Left ventricle myocardium superior (tissue), 1 donor: ENCODE results near the gene RNF224. TPM values are rescaled to one million over a fixed set of nuclear protein-coding genes. Genes with fewer than 3 reads are reported as not detected.

Source experiments
- ATAC-seq: fragments of 200-7000 bp; cut with Tn5 transposase; one replicate; pipeline ENCODE4 v1.9.1; 2020; ENCODE audit warnings: mild to moderate bottlenecking, moderate library complexity
- DNase-seq: peaks from one replicate; pipeline ENCODE4 v3.0.0-alpha.2; 2020
- intact Hi-C: fragments of 100-400 bp; cut with micrococcal nuclease; formaldehyde crosslinking; loops from one replicate; pipeline ENCODE4 v1.11.0; 2022
- total RNA-seq: library from RNA; stranded (reverse); fragmentation: NEBNext Ultra II Directional; extraction: Animal tissue kit (Norgen Biotek cat#: 25700); gene quantifications from one replicate; pipeline ENCODE4 v1.2.1, GENCODE V29; 2021
- donor health status: DM: no; HTN: yes; CAD: no; lungs with severe emphysema.

RNF224 gene
- total RNA-seq, 1 donor from 2014 or later, result not detected

GRCh38 chr9:137211532-137211931 lies 15.8 kb upstream of the RNF224 start:
- DNase-seq, result no peak
- intact Hi-C loops, result no loop called here
- ATAC-seq, result no peak

- intact Hi-C loops, result no loop called here
- no peak for DNase-seq
- ATAC-seq, result no peak
Measured at GRCh38 chr9:137212520-137212919, 14.8 kb upstream of the RNF224 start.

- DNase-seq, result no peak
- intact Hi-C loops, result no loop called here
- no peak for ATAC-seq
Measured at GRCh38 chr9:137213160-137214060, 13.9 kb upstream of the RNF224 start.

- ATAC-seq, result no peak
- no peak for DNase-seq
- intact Hi-C loops, result no loop called here
Measured at GRCh38 chr9:137214620-137215019, 12.7 kb upstream of the RNF224 start.

- intact Hi-C loops, result no loop called here
- ATAC-seq (no peak), DNase-seq (no peak)
Measured at GRCh38 chr9:137215196-137215986, 11.9 kb upstream of the RNF224 start.

GRCh38 chr9:137216188-137216965 lies 10.9 kb upstream of the RNF224 start:
- no peak for ATAC-seq
- DNase-seq, result no peak
- intact Hi-C loops, result no loop called here

- intact Hi-C loops, result no loop called here
- DNase-seq (peak; percentile 81), ATAC-seq (peak; percentile 60)
Measured at GRCh38 chr9:137217276-137218211, 9.8 kb upstream of the RNF224 start.

GRCh38 chr9:137218212-137218753 lies 9.0 kb upstream of the RNF224 start:
- no peak for DNase-seq
- intact Hi-C loops, result no loop called here

GRCh38 chr9:137218754-137219271 lies 8.5 kb upstream of the RNF224 start:
- no peak for DNase-seq
- peak; percentile 17 for ATAC-seq
- intact Hi-C loops, result no loop called here

More at GRCh38 chr9:137218212-137218753, 9.0 kb upstream of the RNF224 start:
- ATAC-seq, result no peak

- intact Hi-C loops, result no loop called here
- ATAC-seq, result no peak
- no peak for DNase-seq
Measured at GRCh38 chr9:137219757-137220316, 7.5 kb upstream of the RNF224 start.

GRCh38 chr9:137220317-137221094 lies 6.8 kb upstream of the RNF224 start:
- ATAC-seq (no peak), DNase-seq (no peak)
- intact Hi-C loops, result no loop called here

- intact Hi-C loops, result no loop called here
- ATAC-seq (no peak), DNase-seq (no peak)
Measured at GRCh38 chr9:137221095-137221505, 6.2 kb upstream of the RNF224 start.

- DNase-seq, result no peak
- intact Hi-C loops, result no loop called here
- ATAC-seq, result no peak
Measured at GRCh38 chr9:137221506-137222111, 5.7 kb upstream of the RNF224 start.

GRCh38 chr9:137222190-137223077 lies 4.9 kb upstream of the RNF224 start, which contains the start of gene RNF208:
Gene RNF208 (minus strand): TSS chr9:137222240. CDS start chr9:137221212, 1,028 bp downstream.
- DNase-seq (peak; percentile 60), ATAC-seq (peak; percentile 5)
- intact Hi-C loops, result no loop called here
